Astrocyte of the spinal cord (primary cell): ENCODE measurements around the gene LRRC74B.

Experiments
- DNase-seq: peaks from one replicate; pipeline ENCODE4 v3.0.0; 2011; ENCODE audit warnings: low read depth, low spot score
- H3K4me3 ChIP-seq: 2 replicates; pipeline ENCODE4 v1.5.1; 2011; ENCODE audit warnings: low read depth, mild to moderate bottlenecking, low read length, moderate library complexity
- CTCF ChIP-seq: IDR thresholded peaks from 2 replicates; pipeline ENCODE4 v1.5.1; 2012; ENCODE audit warnings: low read depth, mild to moderate bottlenecking, low read length, inconsistent platforms
- in situ Hi-C: cut with HindIII; loops from 2 replicates; pipeline ENCODE4 v1.10.0; 2017; ENCODE audit warnings: low sequenced_read_pairs

Gene LRRC74B

GRCh38 chr22:21064917-21065864 is 19.4 kb downstream of the LRRC74B start:
- no peak for DNase-seq
- no peak overlapping the region for H3K4me3 ChIP-seq
- TF ChIP-seq CTCF, result no peak
- in situ Hi-C loops, result no loop called here

- TF ChIP-seq CTCF, result no peak
- H3K4me3 ChIP-seq, result no peak overlapping the region
- no peak for DNase-seq
- in situ Hi-C loops, result no loop called here
Measured at GRCh38 chr22:21067075-21067900, 21.5 kb downstream of the LRRC74B start.

- H3K4me3 ChIP-seq, result no peak overlapping the region
- in situ Hi-C loops, result no loop called here
- no peak for TF ChIP-seq CTCF
- no peak for DNase-seq
Measured at GRCh38 chr22:21067901-21068680, 22.3 kb downstream of the LRRC74B start.

GRCh38 chr22:21068681-21069276 is 23.0 kb downstream of the LRRC74B start:
- DNase-seq, result no peak
- no peak for TF ChIP-seq CTCF
- in situ Hi-C loops, result no loop called here
- no peak overlapping the region for H3K4me3 ChIP-seq

GRCh38 chr22:21069375-21069774 is 23.6 kb downstream of the LRRC74B start:
- TF ChIP-seq CTCF, result no peak

More at GRCh38 chr22:21069375-21069774, 23.6 kb downstream of the LRRC74B start:
- DNase-seq, result no peak
- in situ Hi-C loops, result no loop called here
- H3K4me3 ChIP-seq, result no peak overlapping the region
